K562 (cell line): ENCODE data around the gene ZNF12. TPM values are rescaled to one million over a fixed set of nuclear protein-coding genes. Genes with fewer than 3 reads are reported as not detected.
"Not testable (repeated sequence)": the region's sequence is repeated elsewhere in the genome, so short reads cannot be mapped to it uniquely, and the experiment has no call there.

Experiments used
- ATAC-seq: fragments of 200-7000 bp; cut with Tn5 transposase; 3 replicates; pipeline ENCODE4 v1.9.1; 2020; ENCODE audit warnings: moderate library complexity
- BruUV-seq: library from RNA; stranded (reverse); fragments of 400-500 nt; replicated peaks from 2 replicates; lab custom pipeline; 2021; lab: Mats Ljungman, UMichigan
- CTCF ChIA-PET: fragments of 300-600 bp; formaldehyde crosslinking; extraction: SDS; loops from one replicate; lab custom pipeline; 2021; ENCODE audit warnings: low intra/inter-chr PET ratio; lab: Yijun Ruan, JAX
- POLR2A ChIA-PET: fragments of 300-600, 350-650 bp; sonication (Branson Sonifier 250); formaldehyde crosslinking; extraction: SDS; loops from one replicate; lab custom pipeline; 2021; ENCODE audit warnings: antibody characterized with exemption, inconsistent platforms; lab: Yijun Ruan, JAX
- DNase-seq, 4 experiments: peaks; one replicate each; pipeline versions ENCODE4 v3.0.0 to v3.0.0-alpha.2; 2011 to 2018; ENCODE audit warnings: low spot score in 3 of 4, mixed read lengths in 3 of 4; ENCODE audit errors: extremely low read depth in 1 of 4
- FAIRE-seq: peaks from 2 replicates; lab custom pipeline; 2011; peaks lifted over from hg19 to GRCh38; lab: Jason Lieb, UNC
- H2AFZ ChIP-seq: 2 replicates; pipeline ENCODE4 v1.6.0; 2011; ENCODE audit warnings: low read depth, low read length, control low read depth, inconsistent platforms
- H3K27ac ChIP-seq: fragments of 200-600 bp; 3 replicates; pipeline ENCODE4 v1.8.0; 2011; ENCODE audit warnings: low read depth, mild to moderate bottlenecking, control low read depth, inconsistent platforms, low read length, moderate library complexity, mixed read lengths; ENCODE audit errors: extremely low read depth
- H3K27me3 ChIP-seq, 2 experiments: fragments of 300-600 bp in 1 of 2; 2 replicates in 1 of 2; 3 replicates in 1 of 2; pipeline versions ENCODE4 v1.6.0 to v1.8.0; 2011; ENCODE audit warnings: inconsistent platforms in 2 of 2, low read length in 2 of 2, mild to moderate bottlenecking in 1 of 2, mixed read lengths in 1 of 2, moderate library complexity in 1 of 2; ENCODE audit not compliant: control insufficient read depth in 2 of 2, insufficient read depth in 2 of 2
- H3K36me3 ChIP-seq: fragments of 300-600 bp; 3 replicates; pipeline ENCODE4 v1.8.0; 2011; ENCODE audit warnings: mild to moderate bottlenecking, low read length, inconsistent platforms; ENCODE audit not compliant: control insufficient read depth, insufficient read depth
- H3K4me1 ChIP-seq, 2 experiments: fragments of 200-600 bp in 1 of 2; replicated peaks in 1 of 2; 2 replicates in 1 of 2; 3 replicates in 1 of 2; pipeline versions ENCODE4 v1.5.1 to v1.8.0; 2011; ENCODE audit warnings: inconsistent platforms in 2 of 2, low read length in 2 of 2, mild to moderate bottlenecking in 1 of 2, mixed read lengths in 1 of 2, moderate library complexity in 1 of 2; ENCODE audit not compliant: control insufficient read depth in 2 of 2, insufficient read depth in 2 of 2
- H3K4me2 ChIP-seq: 2 replicates; pipeline ENCODE4 v1.6.1; 2011; ENCODE audit warnings: low read length, control low read depth, inconsistent platforms, mixed read lengths; ENCODE audit not compliant: insufficient read depth
- H3K4me3 ChIP-seq: fragments of 200-600 bp; sonication (generic), shearing (Covaris generic); 2 replicates; pipeline ENCODE4 v1.5.1; 2016; ENCODE audit warnings: control low read depth, inconsistent platforms
- H3K79me2 ChIP-seq: fragments of 200-600 bp; 3 replicates; pipeline ENCODE4 v1.8.0; 2011; ENCODE audit warnings: low read length, inconsistent platforms; ENCODE audit not compliant: control insufficient read depth, insufficient read depth
- H3K9ac ChIP-seq, 2 experiments: 2 replicates each; pipeline versions ENCODE4 v1.6.0 to v1.6.1; 2011; ENCODE audit warnings: low read depth in 2 of 2, low read length in 2 of 2, control low read depth in 1 of 2, inconsistent platforms in 1 of 2, mild to moderate bottlenecking in 1 of 2, mixed read lengths in 1 of 2; ENCODE audit not compliant: insufficient read depth in 1 of 2
- H3K9me1 ChIP-seq: one replicate; pipeline ENCODE4 v1.6.0; 2011; ENCODE audit warnings: inconsistent platforms, mild to moderate bottlenecking, low read length, moderate library complexity; ENCODE audit not compliant: control insufficient read depth, insufficient read depth
- H3K9me3 ChIP-seq: replicated peaks from 2 replicates; pipeline ENCODE4 v1.5.1; 2011; ENCODE audit warnings: low read depth, low read length, inconsistent platforms; ENCODE audit not compliant: control insufficient read depth, insufficient read depth
- H4K20me1 ChIP-seq: replicated peaks from 2 replicates; pipeline ENCODE4 v1.6.1; 2011; ENCODE audit warnings: low read length, inconsistent platforms, mixed read lengths; ENCODE audit not compliant: control insufficient read depth, insufficient read depth
- WGBS: fragments of 100-300 bp; shearing (Covaris generic); methylation state at CpG from one replicate; pipeline ENCODE4 v1.1.6; 2016; ENCODE audit warnings: low coverage, mixed read lengths; ENCODE audit not compliant: insufficient coverage; ENCODE audit errors: missing lambda C conversion rate; 5-methylcytosine and 5-hydroxymethylcytosine counted together
- in situ Hi-C: fragments of 300-500 bp; cut with MboI; formaldehyde crosslinking; loops from 4 replicates; pipeline ENCODE4 v1.15.0; 2018; ENCODE audit warnings: inconsistent platforms, mixed read lengths
- intact Hi-C: fragments of 100-400 bp; cut with micrococcal nuclease; formaldehyde crosslinking; loops from 2 replicates; pipeline ENCODE4 v1.14.2; 2022
- polyA plus RNA-seq, 8 experiments: library from polyadenylated mRNA; depleted of rRNA in 4 of 8; stranded (reverse) in 5 of 8; unstranded in 3 of 8; fragments of >200 nt; fragmentation: Nextera tagmentation in 2 of 8; fragmentation: Illumina TruSeq in 1 of 8; extraction: Ambion mirVana in 2 of 8; extraction: Trizol in 1 of 8; gene quantifications; 2 replicates each; pipeline versions ENCODE4 v1.2.1 to v1.2.3, GENCODE V29; 2011 to 2014; ENCODE audit warnings: inconsistent platforms in 1 of 8, missing spikeins in 1 of 8
- total RNA-seq, 7 experiments: library from RNA; depleted of rRNA in 6 of 7; stranded (reverse); fragments of >200 nt in 6 of 7; fragmentation: Illumina TruSeq in 2 of 7; extraction: Trizol in 2 of 7; gene quantifications; 2 replicates each; pipeline versions ENCODE4 v1.2.1 to v1.2.3, GENCODE V29; 2011 to 2021; ENCODE audit warnings: low replicate concordance in 1 of 7

Gene ZNF12
- total and polyA plus RNA-seq, 9 of the 15 experiments (the other 6 are each of a cell fraction or from before 2014, with no cell fraction given), result 5.8 to 32.3 (median 18.9) TPM

GRCh38 chr7:6744410-6745100 lies 37.8 kb upstream of the ZNF12 start:
- CTCF ChIA-PET, DNase-seq, H3K9me1 ChIP-seq, H3K4me2 ChIP-seq, H3K27ac ChIP-seq, H2AFZ ChIP-seq, POLR2A ChIA-PET, ATAC-seq, H3K79me2 ChIP-seq, H3K4me1 ChIP-seq, H4K20me1 ChIP-seq, H3K4me3 ChIP-seq, H3K27me3 ChIP-seq, H3K36me3 ChIP-seq, H3K9me3 ChIP-seq, BruUV-seq, H3K9ac ChIP-seq, intact Hi-C loops: not testable (repeated sequence)
- in situ Hi-C loops, result loop anchor here (5.0 kb wide), 1 partner anchor 762 kb away; no protein-coding TSS in a partner anchor
- peak; percentile 70 for FAIRE-seq
- no CpG with 5 or more reads among the region's 12 CpGs for WGBS

DNA sequence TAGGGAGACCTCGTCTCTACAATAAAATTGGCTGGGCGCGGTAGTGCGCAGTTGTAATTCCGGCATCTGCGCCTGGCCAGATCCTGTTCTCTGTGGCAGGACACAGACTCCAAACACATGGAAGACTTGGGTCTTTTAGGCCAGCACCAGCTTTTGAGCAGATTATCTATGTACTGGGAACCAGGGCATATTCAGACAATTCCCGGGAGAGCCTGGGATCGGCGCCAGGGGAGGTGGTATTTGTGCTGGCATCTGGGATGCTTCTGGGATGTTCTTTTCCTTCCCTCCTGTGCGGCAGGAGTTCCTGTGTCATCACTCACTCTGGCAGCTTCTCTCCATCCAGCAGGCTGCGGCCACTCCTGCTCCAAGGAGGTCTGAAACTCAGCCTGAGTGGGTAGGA lies 31.7 kb upstream of the ZNF12 start:
- H3K4me1 ChIP-seq, intact Hi-C loops, H3K4me2 ChIP-seq, H3K79me2 ChIP-seq, POLR2A ChIA-PET, DNase-seq, ATAC-seq, H2AFZ ChIP-seq, BruUV-seq, H3K27ac ChIP-seq, H3K9ac ChIP-seq, H4K20me1 ChIP-seq, in situ Hi-C loops, FAIRE-seq, H3K4me3 ChIP-seq, H3K9me1 ChIP-seq, CTCF ChIA-PET, H3K27me3 ChIP-seq, H3K9me3 ChIP-seq: not testable (repeated sequence)
- peaks cover 39% of the 10 kb centered on the region; the same call in 2 of the 3 replicates for H3K36me3 ChIP-seq
- 92% methylated on average over 3 of the region's 11 CpGs for WGBS
